T-helper 17 cell (primary cell): ENCODE data around the gene FBLN2. TPM values are rescaled to one million over a fixed set of nuclear protein-coding genes. Genes with fewer than 3 reads are reported as not detected.

Experiments used
- ATAC-seq: fragments of 150-1000 bp; cut with Tn5 transposase; 2 replicates; pipeline ENCODE4 v1.10.0; 2021; ENCODE audit warnings: mild to moderate bottlenecking, moderate library complexity
- DNase-seq, 3 donors: peaks; one replicate each; pipeline versions ENCODE4 v3.0.0 to v3.0.0-alpha.2; 2020 to 2021
- H3K9me3 ChIP-seq: one replicate; pipeline ENCODE4 v1.7.0; 2013; ENCODE audit warnings: low read length, mild to moderate bottlenecking; ENCODE audit not compliant: control insufficient read depth, poor library complexity, severe bottlenecking
- H3K27ac Mint-ChIP-seq: one replicate; pipeline ENCODE4 v1.8.0; 2022; ENCODE audit warnings: mild to moderate bottlenecking, moderate library complexity, mixed read lengths
- H3K27me3 Mint-ChIP-seq: one replicate; pipeline ENCODE4 v1.8.0; 2022; ENCODE audit warnings: mixed read lengths
- H3K36me3 Mint-ChIP-seq: one replicate; pipeline ENCODE4 v1.8.0; 2022; ENCODE audit warnings: low read depth, mixed read lengths
- H3K4me1 Mint-ChIP-seq: one replicate; pipeline ENCODE4 v1.8.0; 2022; ENCODE audit warnings: mild to moderate bottlenecking, mixed read lengths
- H3K4me3 Mint-ChIP-seq: one replicate; pipeline ENCODE4 v1.8.0; 2022; ENCODE audit warnings: mild to moderate bottlenecking, moderate library complexity, mixed read lengths
- total RNA-seq, 4 donors: library from RNA in 2 of 4; stranded (reverse) in 2 of 4; gene quantifications; one replicate each; pipeline ENCODE4 v1.2.3 and lab custom pipeline; 2022 to 2026

Gene FBLN2
- total RNA-seq, 2 donors from 2014 or later: 1.5 TPM; not detected in 1

DNA sequence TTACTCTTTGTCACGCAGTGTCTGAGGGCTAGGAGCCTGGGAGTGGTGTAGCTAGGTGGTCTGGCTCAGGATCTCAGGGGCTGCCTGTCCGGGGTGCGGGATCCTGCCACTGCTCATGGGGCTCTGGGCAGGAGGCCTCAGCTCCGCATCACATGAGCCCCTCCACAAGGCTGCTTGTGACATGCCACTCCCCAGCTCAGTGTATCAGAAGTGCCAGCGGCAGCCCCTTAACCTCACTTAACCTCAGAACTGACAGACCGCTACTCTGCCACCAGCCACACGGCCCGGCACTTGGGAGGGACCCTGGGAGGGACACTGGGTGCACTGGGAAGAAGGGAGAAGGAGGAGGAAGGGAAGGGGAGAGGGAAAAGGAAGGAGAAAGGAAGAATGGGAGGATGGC is 87.9 kb downstream of the FBLN2 start:
- H3K4me1 Mint-ChIP-seq: no peaks in the 10 kb centered on the region

DNA sequence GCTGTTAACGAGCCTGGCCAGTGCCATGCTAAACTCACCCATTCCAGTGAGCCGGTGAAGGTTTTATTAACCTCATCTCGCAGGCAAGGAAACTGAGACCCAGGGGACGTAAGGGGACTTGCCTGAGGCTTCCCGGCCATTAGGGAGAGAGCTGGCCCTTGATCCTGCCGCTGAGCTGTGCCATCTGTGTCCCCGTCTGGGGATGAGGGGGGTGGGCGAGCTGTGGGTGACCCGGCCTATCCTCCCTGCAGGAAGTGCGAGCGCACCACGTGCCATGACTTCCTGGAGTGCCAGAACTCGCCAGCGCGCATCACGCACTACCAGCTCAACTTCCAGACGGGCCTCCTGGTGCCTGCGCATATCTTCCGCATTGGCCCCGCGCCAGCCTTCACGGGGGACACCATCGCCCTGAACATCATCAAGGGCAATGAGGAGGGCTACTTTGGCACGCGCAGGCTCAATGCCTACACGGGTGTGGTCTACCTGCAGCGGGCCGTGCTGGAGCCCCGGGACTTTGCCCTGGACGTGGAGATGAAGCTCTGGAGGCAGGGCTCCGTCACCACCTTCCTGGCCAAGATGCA is 88.5 kb downstream of the FBLN2 start:
- peaks cover 2% of the 10 kb centered on the region for H3K36me3 Mint-ChIP-seq
- peaks cover 24% of the 10 kb centered on the region for H3K27me3 Mint-ChIP-seq
- ATAC-seq (no peak), DNase-seq (no peak)
- H3K27ac Mint-ChIP-seq: no peak overlapping the region
- no peaks in the 10 kb centered on the region for H3K9me3 ChIP-seq
- no peaks in the 10 kb centered on the region for H3K4me1 Mint-ChIP-seq
- no peak overlapping the region for H3K4me3 Mint-ChIP-seq

More for the DNA sequence above, 87.9 kb downstream of the FBLN2 start:
- Mint-ChIP-seq H3K36me3 (peaks cover 2% of the 10 kb centered on the region), H3K27ac (no peak overlapping the region), H3K27me3 (peaks cover 24% of the 10 kb centered on the region), H3K4me3 (no peak overlapping the region)
- DNase-seq (no peak), ATAC-seq (no peak)
- H3K9me3 ChIP-seq: no peaks in the 10 kb centered on the region

DNA sequence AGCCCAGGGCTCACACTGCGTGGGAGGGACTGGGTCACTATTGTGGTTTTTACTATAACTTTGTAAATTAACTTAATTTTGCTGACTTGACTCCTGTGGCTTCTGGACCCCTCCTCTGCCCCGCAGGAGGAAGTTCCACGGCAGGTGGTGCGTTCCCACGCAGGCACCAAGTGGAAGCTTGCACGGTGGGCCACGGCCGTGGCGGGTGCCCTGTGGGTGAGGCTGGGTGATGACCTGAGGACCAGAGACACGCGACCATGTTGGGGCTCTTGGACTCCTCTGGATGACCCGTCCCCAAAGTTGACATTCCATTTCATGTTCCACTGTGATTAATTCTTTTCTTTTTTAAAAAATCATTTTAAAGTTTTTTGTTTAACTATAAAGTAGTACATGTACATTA is 89.0 kb downstream of the FBLN2 start:
- H3K9me3 ChIP-seq: no peaks in the 10 kb centered on the region
- Mint-ChIP-seq H3K27me3 (peaks cover 24% of the 10 kb centered on the region), H3K36me3 (peaks cover 2% of the 10 kb centered on the region), H3K27ac (no peak overlapping the region), H3K4me3 (no peak overlapping the region), H3K4me1 (no peaks in the 10 kb centered on the region)
- DNase-seq (no peak), ATAC-seq (no peak)

DNA sequence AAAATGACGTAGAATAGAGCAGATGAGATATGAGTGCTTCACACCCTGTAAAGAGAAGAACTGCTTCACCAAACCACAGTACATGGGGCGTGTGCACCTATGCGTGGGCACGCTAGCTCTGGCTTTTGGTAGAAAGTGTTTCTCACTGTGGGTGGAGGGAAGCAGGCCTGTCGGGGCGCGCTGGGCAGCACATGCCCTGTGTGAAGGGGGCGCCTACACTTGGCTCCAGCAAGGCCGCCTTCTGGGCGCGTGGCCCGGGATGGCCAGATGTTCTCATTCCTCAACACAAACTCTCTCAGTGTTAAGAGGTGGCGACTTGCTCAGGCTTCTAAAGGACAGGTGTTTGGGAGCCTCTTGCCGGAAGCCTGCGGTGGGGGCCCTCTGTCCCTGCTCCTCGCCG is 90.0 kb downstream of the FBLN2 start:
- Mint-ChIP-seq H3K27me3 (peaks cover 27% of the 10 kb centered on the region), H3K4me1 (no peaks in the 10 kb centered on the region), H3K36me3 (peaks cover 2% of the 10 kb centered on the region), H3K4me3 (no peak overlapping the region), H3K27ac (no peak overlapping the region)
- DNase-seq (no peak), ATAC-seq (no peak)
- no peaks in the 10 kb centered on the region for H3K9me3 ChIP-seq

DNA sequence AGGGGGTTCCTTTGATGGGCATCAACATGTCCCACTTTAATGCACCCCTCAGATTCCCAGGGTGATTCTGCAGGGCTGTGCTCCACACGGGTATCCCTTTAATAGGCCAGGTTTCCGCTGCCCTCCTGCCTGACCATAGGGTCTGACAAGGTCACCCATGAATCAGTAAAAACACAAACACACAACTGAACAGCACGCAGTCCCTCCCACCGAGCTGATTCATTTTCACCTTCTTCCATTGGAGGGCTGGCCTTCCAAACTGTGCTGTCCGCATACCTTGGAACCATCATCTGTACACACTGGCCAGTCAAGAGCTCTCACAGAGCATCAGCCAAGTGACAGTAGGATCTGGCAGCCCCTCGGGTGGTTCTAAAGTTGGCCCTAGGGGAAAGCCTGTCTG is 93.7 kb downstream of the FBLN2 start:
- no peak for ATAC-seq
- H3K4me1 Mint-ChIP-seq: peaks cover 8% of the 10 kb centered on the region
- no peaks in the 10 kb centered on the region for H3K36me3 Mint-ChIP-seq
- no peaks in the 10 kb centered on the region for H3K9me3 ChIP-seq
- H3K4me3 Mint-ChIP-seq: no peak overlapping the region
- no peak for DNase-seq
- peaks cover 50% of the 10 kb centered on the region for H3K27me3 Mint-ChIP-seq
- no peak overlapping the region for H3K27ac Mint-ChIP-seq

DNA sequence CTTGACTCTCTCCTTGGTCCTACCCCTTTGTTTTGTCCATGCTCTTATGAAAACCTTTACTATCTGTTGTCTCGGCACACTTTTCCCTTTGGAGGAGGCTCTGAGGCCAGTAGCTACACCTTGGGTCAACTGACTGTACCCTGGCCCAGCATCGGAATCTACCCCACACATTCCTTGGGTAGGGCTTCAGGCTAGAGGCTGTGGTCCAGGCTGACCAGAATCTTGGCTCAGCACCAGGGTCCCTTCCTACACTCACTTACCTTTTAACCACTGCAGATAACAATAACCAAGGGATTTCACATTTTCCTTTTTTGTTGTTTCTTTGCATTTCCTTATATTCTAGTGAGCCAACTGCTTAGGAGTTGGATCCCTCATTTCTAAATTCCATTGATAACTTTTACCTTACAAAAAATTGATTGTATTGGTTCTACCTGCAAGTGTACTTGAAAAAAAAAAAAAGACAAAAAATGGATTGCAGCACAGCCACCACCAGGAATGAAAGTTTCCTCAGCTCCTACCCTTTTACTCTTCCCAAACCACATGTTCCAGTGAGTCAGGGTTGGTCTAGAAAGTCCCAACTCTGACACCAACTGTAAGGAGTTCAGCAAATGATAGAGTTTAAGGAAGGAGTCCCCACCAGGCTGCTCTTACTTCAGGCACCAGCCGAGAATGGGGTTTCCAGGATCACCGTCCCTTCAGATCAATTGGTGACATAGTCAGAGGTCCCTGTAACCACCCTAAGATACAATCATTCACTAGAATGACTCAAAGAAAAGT is 95.6 kb downstream of the FBLN2 start:
- DNase-seq (no peak), ATAC-seq (no peak)
- H3K4me1 Mint-ChIP-seq: peaks cover 14% of the 10 kb centered on the region

DNA sequence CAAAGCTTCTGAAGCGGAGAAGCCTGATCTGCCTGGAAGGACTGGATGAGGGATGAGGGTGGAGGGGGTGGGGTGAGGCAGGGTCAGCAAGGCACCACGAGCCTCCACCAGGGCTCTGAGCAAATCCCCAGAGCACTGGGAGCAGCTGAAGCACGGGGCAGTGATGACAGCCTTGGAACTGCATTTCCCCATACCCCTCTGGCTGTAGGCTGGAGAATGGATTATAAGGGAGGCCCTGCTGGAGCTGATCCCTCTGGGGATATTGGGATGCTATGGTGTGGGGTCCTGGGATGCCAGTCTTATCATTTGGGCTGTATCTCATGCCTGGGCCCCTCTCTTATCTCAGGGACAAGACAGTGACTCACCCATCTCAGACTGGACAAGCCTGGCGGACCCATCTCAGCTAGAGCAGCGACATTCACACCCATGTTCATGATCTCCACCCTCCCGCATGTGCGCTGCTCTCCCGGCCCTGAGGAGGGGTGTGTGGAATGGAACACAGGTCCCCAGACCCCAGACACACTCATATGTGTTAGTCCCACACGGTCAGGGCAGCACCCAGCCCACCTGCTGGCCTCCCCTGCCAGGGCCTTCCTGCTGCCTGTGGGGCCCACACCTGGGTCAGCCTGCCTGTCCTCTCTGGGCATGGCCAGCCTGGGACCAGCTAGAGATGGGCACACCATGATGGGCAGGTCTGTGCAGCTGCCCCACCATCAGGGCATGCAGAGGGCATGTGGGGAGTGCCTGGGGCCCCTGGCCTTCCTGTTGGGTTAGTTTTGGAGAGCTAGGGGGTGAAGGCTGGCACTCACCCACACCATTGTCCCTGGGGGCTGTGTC is 97.1 kb downstream of the FBLN2 start:
- Mint-ChIP-seq H3K4me1 (peaks cover 21% of the 10 kb centered on the region), H3K27me3 (peaks cover 36% of the 10 kb centered on the region), H3K4me3 (no peak overlapping the region), H3K36me3 (no peaks in the 10 kb centered on the region), H3K27ac (peak overlapping the region; percentile 69)
- ATAC-seq (no peak), DNase-seq (no peak)
- no peaks in the 10 kb centered on the region for H3K9me3 ChIP-seq

More for the DNA sequence above, 95.6 kb downstream of the FBLN2 start:
- Mint-ChIP-seq H3K27ac (peak overlapping the region; percentile 78), H3K36me3 (no peaks in the 10 kb centered on the region), H3K27me3 (peaks cover 48% of the 10 kb centered on the region), H3K4me3 (no peak overlapping the region)
- H3K9me3 ChIP-seq: no peaks in the 10 kb centered on the region

DNA sequence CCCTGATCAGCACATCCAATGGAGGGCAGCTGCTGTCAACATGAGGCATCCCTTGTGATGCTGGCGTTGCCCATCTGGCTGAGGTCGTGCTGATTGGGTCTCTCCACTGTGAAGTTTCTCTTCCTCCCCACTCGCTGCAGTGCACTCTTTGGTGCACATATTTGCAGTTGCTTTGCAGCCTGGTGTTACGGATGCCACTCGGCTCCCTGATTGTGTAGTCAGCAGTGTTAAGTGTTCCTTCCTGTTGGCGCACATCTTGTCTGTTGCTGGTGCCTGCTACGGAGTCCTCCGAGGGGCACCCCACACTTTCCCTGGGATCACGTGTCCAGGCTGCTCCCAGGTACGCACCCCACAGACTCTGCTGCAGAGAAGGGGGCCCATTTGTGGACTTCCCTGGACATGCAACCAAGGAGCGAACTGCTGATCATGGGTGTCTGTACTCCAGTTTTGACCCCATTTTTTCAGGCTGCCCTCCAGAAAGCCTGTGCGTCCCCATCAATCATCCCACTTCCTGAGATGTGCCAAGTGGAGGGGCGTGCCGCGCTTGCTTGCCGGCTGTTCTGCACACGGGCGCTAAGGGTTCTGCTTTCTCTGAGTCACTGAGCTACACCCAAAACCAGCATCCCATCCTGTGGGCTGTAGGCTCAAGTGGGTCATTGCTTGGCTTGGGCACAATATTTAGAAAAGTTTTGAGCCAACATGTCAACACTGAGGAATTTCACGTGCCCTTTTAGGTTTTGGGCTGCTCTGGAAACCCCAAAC is 98.6 kb downstream of the FBLN2 start:
- Mint-ChIP-seq H3K27me3 (peaks cover 32% of the 10 kb centered on the region), H3K4me1 (peaks cover 36% of the 10 kb centered on the region), H3K36me3 (no peaks in the 10 kb centered on the region), H3K4me3 (peak overlapping the region; percentile 68), H3K27ac (peak overlapping the region; percentile 69)
- no peak for DNase-seq
- H3K9me3 ChIP-seq: no peaks in the 10 kb centered on the region
- ATAC-seq: peak; percentile 28

DNA sequence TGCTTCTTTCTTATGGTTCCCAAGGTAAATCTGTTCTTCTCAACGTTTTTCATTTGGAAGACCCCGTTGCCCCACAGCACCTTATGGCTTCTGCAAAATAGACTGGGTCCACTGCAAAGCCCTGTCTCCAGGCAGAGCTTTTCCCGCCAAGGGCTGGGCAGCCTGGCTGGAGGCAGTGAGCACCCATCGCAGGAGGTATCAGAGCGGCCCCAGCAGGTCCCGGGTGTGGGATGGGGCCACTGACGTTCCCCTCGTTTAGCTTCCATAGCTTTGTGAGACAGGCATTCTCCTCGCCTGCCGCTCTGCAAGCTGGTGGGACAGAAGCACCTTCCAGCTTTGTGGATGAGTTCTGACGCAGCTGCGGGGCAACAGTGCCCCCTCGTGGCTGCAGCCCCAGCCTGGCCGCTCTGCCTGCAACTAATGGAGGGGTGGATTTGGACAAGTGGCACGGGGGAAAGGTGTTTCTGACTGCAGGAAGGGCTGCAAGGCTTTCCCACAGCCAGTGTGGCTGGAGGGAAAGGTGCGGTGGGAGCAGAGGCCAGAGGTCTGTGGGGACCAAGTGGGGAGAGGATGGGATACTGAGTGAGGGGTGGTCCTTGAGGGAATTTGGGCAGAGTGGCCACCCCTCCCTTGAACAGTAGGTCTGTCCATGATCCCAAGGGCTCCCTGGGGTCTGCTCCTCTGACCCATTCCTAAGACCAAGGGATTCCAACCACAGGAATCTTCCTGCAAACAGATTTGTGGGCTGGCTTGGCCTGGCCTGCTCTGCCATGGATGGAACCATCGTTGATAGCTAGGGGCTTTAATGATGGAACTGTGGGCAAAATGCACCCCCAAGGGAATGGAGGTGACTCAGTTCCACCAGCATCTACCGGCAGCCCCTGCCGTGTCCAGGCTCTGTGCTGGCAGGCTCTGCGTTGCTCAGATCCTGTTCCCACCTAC is 99.4 kb downstream of the FBLN2 start:
- H3K4me3 Mint-ChIP-seq: peak overlapping the region; percentile 78

DNA sequence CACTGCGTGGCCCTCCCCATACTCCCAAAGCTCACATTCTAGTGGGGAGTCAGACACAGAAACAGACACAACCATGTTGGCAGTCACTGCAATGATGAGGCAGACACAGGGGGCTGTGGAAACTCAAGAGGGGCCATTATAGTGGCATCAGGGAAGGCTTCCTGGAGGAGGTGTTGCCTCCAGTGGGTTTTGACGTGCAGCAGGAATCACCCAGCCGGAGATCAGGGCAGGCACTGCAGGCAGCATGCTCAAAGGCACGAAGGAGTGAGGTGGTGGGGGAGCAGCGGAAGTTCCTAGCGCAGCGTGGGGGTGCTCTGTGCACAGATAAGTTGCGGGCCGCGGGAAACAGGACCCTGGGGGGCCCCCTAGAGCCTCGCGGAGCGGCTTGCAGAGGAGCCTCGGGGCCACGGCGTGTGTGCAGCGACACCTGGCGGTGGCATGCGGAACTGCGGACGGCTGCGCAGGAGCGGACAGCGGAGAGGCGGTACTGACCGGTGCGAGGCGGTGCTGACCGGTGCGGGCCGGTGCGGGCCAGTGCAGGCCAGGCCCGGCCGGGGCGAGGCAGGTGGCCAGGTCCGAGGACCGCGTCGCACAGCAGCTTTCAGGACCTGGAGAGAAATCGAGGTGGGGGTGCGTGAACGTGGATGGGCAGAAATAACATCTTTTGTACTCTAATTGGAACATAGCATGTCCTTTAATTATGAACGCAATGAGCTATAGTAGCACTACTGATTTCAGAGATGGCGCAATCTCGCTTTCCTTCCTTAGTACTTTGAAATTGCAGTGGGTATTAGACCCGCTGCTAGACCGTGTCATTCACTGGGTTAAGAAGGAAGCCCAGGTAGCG is 101.5 kb downstream of the FBLN2 start:
- peak overlapping the region; percentile 46 for H3K27ac Mint-ChIP-seq
- DNase-seq: peak; percentile 60 to 78 (median 66)
- H3K36me3 Mint-ChIP-seq: no peaks in the 10 kb centered on the region
- H3K9me3 ChIP-seq: no peaks in the 10 kb centered on the region
- peak overlapping the region; percentile 66 for H3K4me3 Mint-ChIP-seq
- ATAC-seq: peak; percentile 76
- H3K27me3 Mint-ChIP-seq: peaks cover 18% of the 10 kb centered on the region
- H3K4me1 Mint-ChIP-seq: peaks cover 49% of the 10 kb centered on the region

More for the DNA sequence above, 99.4 kb downstream of the FBLN2 start:
- no peaks in the 10 kb centered on the region for H3K9me3 ChIP-seq
- Mint-ChIP-seq H3K27me3 (peaks cover 32% of the 10 kb centered on the region), H3K27ac (no peak overlapping the region), H3K36me3 (no peaks in the 10 kb centered on the region), H3K4me1 (peaks cover 41% of the 10 kb centered on the region)
- ATAC-seq (peak; percentile 67), DNase-seq (peak; percentile 58 to 73 (median 62))

DNA sequence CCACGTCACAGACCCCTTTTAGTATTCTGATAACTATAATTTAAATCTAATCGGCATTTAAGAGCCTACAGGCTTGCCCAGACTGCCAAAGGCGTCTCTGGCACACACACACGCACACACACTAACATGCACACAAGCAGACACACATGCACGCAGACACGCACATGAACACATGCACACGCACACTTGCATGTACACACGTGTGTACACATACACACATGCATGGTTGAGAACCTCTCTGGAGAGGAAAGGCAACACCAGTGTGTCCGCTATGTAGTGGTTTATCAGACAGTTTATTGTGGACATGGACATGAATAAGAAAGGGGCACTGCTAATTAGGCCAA is 102.1 kb downstream of the FBLN2 start:
- H3K27ac Mint-ChIP-seq: peak overlapping the region; percentile 46
- ATAC-seq: no peak
- peaks cover 54% of the 10 kb centered on the region for H3K4me1 Mint-ChIP-seq
- peaks cover 15% of the 10 kb centered on the region for H3K27me3 Mint-ChIP-seq
- DNase-seq: no peak
- H3K9me3 ChIP-seq: no peaks in the 10 kb centered on the region
- H3K36me3 Mint-ChIP-seq: no peaks in the 10 kb centered on the region
- no peak overlapping the region for H3K4me3 Mint-ChIP-seq
